Activated CD4-positive, alpha-beta memory T cell treated with anti-CD3 and anti-CD28 coated beads, Interleukin-2, amount 10 ng/mL, durations not matched to agents 7 days and 5 days (primary cell): ENCODE data around the gene MORC3. TPM values are rescaled to one million over a fixed set of nuclear protein-coding genes. Genes with fewer than 3 reads are reported as not detected.
"Not testable (repeated sequence)": the region's sequence is repeated elsewhere in the genome, so short reads cannot be mapped to it uniquely, and the experiment has no call there.

Source experiments
- CTCF ChIA-PET: fragments of 350-600 bp; sonication (Branson Sonifier 250); formaldehyde crosslinking; loops from one replicate; lab custom pipeline; 2021; ENCODE audit warnings: antibody characterized with exemption, inconsistent platforms; lab: Charles Lee
- POLR2A ChIA-PET: fragments of 350-600 bp; sonication (Branson Sonifier 250); formaldehyde crosslinking; loops from one replicate; lab custom pipeline; 2021; ENCODE audit warnings: antibody characterized with exemption; lab: Charles Lee
- DNase-seq: peaks from one replicate; pipeline ENCODE4 v3.0.0-alpha.2; 2020
- H3K27ac Mint-ChIP-seq: one replicate; pipeline ENCODE4 v1.8.0; 2021; ENCODE audit warnings: mild to moderate bottlenecking, mixed read lengths
- H3K27me3 Mint-ChIP-seq: one replicate; pipeline ENCODE4 v1.8.0; 2021; ENCODE audit warnings: mixed read lengths
- H3K36me3 Mint-ChIP-seq: one replicate; pipeline ENCODE4 v1.8.0; 2021; ENCODE audit warnings: low read depth, mixed read lengths
- H3K4me1 Mint-ChIP-seq: one replicate; pipeline ENCODE4 v1.8.0; 2021; ENCODE audit warnings: mixed read lengths
- H3K4me3 Mint-ChIP-seq: one replicate; pipeline ENCODE4 v1.8.0; 2021; ENCODE audit warnings: mild to moderate bottlenecking, mixed read lengths
- H3K9me3 Mint-ChIP-seq: one replicate; pipeline ENCODE4 v1.8.0; 2021; ENCODE audit warnings: mixed read lengths
- total RNA-seq, 2 experiments: library from RNA; stranded (reverse); gene quantifications; one replicate each; pipeline ENCODE4 v1.2.3, GENCODE V29; 2021

Gene MORC3, protein sequence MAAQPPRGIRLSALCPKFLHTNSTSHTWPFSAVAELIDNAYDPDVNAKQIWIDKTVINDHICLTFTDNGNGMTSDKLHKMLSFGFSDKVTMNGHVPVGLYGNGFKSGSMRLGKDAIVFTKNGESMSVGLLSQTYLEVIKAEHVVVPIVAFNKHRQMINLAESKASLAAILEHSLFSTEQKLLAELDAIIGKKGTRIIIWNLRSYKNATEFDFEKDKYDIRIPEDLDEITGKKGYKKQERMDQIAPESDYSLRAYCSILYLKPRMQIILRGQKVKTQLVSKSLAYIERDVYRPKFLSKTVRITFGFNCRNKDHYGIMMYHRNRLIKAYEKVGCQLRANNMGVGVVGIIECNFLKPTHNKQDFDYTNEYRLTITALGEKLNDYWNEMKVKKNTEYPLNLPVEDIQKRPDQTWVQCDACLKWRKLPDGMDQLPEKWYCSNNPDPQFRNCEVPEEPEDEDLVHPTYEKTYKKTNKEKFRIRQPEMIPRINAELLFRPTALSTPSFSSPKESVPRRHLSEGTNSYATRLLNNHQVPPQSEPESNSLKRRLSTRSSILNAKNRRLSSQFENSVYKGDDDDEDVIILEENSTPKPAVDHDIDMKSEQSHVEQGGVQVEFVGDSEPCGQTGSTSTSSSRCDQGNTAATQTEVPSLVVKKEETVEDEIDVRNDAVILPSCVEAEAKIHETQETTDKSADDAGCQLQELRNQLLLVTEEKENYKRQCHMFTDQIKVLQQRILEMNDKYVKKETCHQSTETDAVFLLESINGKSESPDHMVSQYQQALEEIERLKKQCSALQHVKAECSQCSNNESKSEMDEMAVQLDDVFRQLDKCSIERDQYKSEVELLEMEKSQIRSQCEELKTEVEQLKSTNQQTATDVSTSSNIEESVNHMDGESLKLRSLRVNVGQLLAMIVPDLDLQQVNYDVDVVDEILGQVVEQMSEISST
- 10 to 100 TPM; 43.6 to 44.3 TPM for total RNA-seq

DNA sequence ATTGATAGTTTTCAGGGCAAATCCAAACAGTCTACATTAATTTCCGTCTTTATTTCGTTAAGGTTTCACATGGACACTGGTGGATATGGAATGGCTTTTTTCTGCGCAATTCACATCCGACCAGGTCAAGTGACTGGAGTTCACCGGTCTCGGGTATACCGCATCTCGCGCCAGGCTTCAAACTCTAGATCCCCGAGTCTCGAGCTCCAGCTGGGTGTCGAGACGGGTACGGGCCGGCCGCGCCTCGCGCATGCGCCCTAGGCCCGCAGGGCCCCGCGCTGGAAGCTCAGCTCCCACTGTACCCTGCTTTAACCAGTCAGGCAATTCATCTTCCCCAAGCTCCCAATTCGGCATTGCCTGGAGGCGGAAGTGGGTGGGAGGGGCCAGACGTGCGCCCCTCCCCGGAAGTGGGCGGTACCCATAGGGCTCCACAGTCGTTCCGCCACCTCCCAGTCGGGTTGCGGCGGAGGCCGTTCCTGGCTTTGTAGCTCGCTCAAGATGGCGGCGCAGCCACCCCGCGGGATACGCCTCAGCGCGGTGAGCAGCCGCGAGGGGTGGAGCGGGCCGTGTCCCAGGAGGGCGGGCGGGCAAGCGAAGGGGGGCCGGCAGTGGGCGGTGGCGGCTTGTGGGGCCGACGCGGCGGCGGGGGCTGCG, at the start of gene MORC3:
TSS of gene MORC3 (plus strand) at position 431 of the 654 bp plus-strand sequence. CDS start at position 499, 68 bp downstream.
- ChIA-PET POLR2A (interaction anchor here (0.6 to 6.0 kb wide), 56 partner anchors 8 to 1680 kb away, joined by 3 to 237 read pairs (median 4); partner anchors contain the start of genes CBR3, CHAF1B, DYRK1A and SETD4), CTCF (interaction anchor here (0.8 to 4.2 kb wide), 17 partner anchors 11 to 184 kb away, joined by 3 to 36 read pairs (median 5); no protein-coding TSS in a partner anchor)
- peaks cover 4% of the 10 kb centered on the region for H3K9me3 Mint-ChIP-seq
- H3K27me3 Mint-ChIP-seq: peaks cover 3% of the 10 kb centered on the region
- H3K27ac Mint-ChIP-seq: peak within 1 kb of the TSS; percentile 96
- peaks cover 39% of the 10 kb centered on the region for H3K36me3 Mint-ChIP-seq
- peaks cover 26% of the 10 kb centered on the region for H3K4me1 Mint-ChIP-seq
- peak; percentile 99 for DNase-seq
- H3K4me3 Mint-ChIP-seq: peak within 1 kb of the TSS; percentile 88

DNA sequence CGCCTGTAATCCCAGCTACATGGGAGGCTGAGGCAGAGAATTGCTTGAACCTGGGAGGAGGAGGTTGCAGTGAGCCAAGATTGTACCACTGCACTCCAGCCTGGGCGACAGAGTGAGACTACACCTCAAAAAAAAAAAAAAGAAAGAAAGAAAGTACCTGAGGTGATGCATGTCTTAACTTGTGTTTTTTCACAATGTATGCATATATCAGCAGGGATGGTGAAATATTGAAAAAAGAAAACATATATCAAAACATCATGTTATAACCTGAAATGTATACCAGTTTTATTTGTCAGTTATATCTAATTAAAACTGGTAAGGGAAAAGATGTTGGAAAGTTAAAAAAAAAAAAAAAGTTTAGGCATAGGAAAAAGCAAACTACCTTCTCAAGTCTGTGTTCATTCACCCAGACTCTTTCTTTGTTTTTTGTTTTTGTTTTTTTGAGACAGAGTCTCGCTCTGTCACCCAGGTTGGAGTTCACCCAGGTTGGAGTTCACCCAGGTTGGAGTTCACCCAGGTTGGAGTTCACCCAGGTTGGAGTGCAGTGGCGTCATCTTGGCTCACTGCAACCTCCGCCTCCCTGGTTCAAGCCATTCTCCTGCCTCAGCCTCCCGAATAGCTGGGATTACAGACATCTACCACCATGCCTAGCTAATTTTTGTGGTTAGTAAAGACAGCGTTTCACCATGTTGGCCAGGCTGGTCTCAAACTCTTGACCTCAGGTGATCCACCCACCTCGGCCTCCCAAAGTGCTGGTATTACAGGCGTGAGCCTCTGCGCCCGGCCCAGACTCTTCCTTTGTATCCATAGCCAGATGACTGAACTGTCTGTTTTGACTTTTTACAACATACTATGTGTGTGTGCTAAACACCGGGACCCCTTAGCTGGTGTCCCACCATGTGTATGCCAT, 49.0 kb upstream of the MORC3 start:
- CTCF ChIA-PET, H3K27me3 Mint-ChIP-seq, H3K27ac Mint-ChIP-seq, H3K9me3 Mint-ChIP-seq, DNase-seq, H3K4me3 Mint-ChIP-seq, POLR2A ChIA-PET, H3K4me1 Mint-ChIP-seq: not testable (repeated sequence)
- H3K36me3 Mint-ChIP-seq: peaks cover 20% of the 10 kb centered on the region

DNA sequence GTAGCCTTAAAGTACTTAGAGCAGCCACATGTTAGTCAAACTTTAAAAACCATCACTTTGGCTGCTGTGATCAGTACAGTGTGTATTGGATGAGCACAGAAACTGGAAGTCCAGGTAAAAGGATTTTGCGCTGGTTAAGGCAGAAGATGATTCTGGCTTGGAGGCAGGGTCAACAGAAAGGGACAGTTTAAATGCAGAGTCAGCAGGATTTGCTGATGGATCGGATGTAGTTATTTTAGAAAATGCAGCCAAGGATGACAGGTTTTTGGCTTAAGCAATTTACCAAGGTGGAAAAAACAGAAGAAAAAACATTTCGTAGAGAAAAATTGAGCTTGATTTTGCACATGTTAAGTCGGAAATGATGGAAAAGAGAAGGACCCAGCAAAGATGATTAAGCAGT, 45.9 kb upstream of the MORC3 start:
- POLR2A ChIA-PET: interaction anchor here (1.0 kb wide), 1 partner anchor 15 kb away, joined by 4 read pairs; no protein-coding TSS in a partner anchor
- no peak for DNase-seq
- Mint-ChIP-seq H3K4me1 (no peaks in the 10 kb centered on the region), H3K4me3 (no peak overlapping the region), H3K27me3 (no peaks in the 10 kb centered on the region), H3K27ac (no peak overlapping the region), H3K36me3 (peaks cover 25% of the 10 kb centered on the region), H3K9me3 (no peaks in the 10 kb centered on the region)
- CTCF ChIA-PET: interaction anchor here (0.6 kb wide), 1 partner anchor 48 kb away, joined by 3 read pairs; no protein-coding TSS in a partner anchor

DNA sequence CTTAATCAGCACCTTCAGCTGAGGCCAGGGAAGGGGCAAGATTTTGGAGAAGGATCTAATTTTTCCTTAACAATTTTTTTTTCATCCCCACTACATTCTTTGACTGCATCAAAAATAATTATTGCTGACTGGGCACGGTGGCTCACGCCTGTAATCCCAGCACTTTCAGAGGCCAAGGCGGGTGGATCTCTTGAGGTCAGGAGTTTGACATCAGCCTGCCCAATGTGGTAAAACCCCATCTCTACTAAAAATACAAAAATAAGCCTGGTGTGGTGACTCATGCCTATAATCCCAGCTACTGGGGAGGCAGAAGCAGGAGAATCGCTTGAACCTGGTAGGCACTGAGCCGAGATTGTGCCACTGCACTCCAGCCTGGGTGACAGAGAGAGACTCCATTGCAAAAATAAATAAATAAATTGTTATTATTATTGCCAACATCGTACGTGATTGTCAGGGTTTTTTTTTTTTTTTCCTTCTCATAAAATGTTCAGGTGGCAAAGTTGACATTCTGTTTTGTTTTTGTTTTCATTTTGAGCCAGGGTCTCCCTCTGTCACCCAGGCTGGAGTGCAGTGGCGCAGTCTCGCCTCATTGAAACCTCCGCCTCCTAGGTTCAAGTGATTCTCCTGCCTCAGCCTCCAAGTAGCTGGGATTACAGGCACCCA, 37.3 kb upstream of the MORC3 start:
- Mint-ChIP-seq H3K9me3 (no peaks in the 10 kb centered on the region), H3K4me1 (peaks cover 6% of the 10 kb centered on the region), H3K4me3 (no peak overlapping the region), H3K27me3 (no peaks in the 10 kb centered on the region), H3K36me3 (peaks cover 28% of the 10 kb centered on the region), H3K27ac (no peak overlapping the region)
- CTCF ChIA-PET: interaction anchor here (0.6 kb wide), 1 partner anchor 81 kb away, joined by 3 read pairs; no protein-coding TSS in a partner anchor
- POLR2A ChIA-PET: interaction anchor here (0.8 to 1.7 kb wide), 2 partner anchors 15 to 38 kb away, joined by 3 to 9 read pairs; partner anchors contain the start of gene MORC3
- DNase-seq: no peak

DNA sequence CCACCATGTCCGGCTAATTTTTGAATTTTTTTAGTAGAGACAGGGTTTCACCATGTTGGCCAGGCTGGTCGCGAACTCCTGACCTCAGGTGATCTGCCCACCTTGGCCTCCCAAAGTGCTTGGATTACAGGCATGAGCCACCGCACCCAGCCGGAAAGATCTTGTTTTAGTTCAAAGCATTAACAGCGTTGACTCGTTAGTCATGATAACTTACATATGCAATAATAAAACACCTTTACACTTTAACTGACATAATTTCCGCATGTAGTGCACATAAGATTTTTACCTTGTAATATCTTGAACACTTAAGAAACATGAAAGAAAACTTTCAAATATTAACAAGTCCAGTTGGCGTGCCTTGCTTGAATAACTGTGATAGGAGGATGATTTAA, 36.8 kb upstream of the MORC3 start:
- H3K9me3 Mint-ChIP-seq, H3K4me1 Mint-ChIP-seq, DNase-seq, H3K27ac Mint-ChIP-seq, H3K4me3 Mint-ChIP-seq, H3K27me3 Mint-ChIP-seq, CTCF ChIA-PET: not testable (repeated sequence)
- POLR2A ChIA-PET: interaction anchor here (0.8 to 1.7 kb wide), 2 partner anchors 15 to 37 kb away, joined by 3 to 9 read pairs; partner anchors contain the start of gene MORC3
- peaks cover 26% of the 10 kb centered on the region for H3K36me3 Mint-ChIP-seq

DNA sequence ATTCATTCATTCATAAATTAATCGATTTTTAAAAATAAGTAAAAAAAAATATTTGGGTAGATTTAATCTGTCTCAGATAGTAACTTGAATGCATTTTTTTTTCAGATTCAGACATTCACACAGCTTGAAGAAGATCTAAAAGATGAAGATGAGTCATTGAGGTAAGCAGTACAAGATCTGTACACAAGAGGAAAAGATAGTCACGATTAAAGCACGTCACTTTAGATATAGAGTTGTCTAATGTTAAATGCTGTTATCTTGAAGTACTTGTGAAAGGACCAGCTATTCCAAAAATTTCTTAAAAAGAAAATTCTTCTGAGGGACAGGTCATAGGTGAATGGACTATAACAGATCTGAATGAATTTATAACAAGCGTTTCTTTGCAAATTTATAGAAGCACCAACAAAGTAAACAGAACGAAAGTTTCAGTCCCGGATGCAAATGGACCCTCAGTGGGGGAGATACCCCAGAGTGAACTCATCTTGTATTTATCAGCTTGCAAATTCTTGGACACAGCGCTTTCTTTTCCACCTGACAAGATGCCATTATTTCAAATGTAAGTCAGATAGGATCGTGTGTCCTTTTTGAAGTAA, 31.2 kb upstream of the MORC3 start:
- ChIA-PET CTCF (interaction anchor here (0.8 to 2.9 kb wide), 6 partner anchors 10 to 176 kb away, joined by 3 to 24 read pairs (median 4); partner anchors contain the start of gene MORC3), POLR2A (interaction anchor here (0.7 to 7.0 kb wide), 11 partner anchors 9 to 970 kb away, joined by 3 to 109 read pairs (median 3); partner anchors contain the start of genes CHAF1B and MORC3)
- no peak for DNase-seq
- peak overlapping the region; percentile 2 for H3K4me3 Mint-ChIP-seq
- no peaks in the 10 kb centered on the region for H3K27me3 Mint-ChIP-seq
- H3K9me3 Mint-ChIP-seq: no peaks in the 10 kb centered on the region
- peak overlapping the region; percentile 47 for H3K27ac Mint-ChIP-seq
- peaks cover 20% of the 10 kb centered on the region for H3K4me1 Mint-ChIP-seq
- H3K36me3 Mint-ChIP-seq: peaks cover 37% of the 10 kb centered on the region

DNA sequence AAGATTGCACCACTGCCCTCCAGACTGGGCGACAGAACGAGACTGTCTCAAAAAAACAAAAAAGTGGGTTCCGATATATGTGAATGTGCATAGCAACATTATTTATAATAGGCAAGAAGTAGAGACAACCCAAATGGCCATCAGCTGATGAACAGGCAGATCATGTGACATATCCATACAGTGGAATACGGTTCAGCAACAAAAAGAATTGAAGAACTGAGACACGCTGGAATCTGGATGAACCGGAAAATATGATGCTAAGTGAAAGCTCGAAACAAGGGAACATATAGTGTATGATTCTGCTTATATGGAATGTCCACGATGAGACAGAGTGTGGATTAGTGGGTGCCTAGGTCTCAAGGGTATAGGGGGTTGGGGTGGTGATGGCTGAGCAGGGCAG, 28.5 kb upstream of the MORC3 start:
- DNase-seq: no peak
- H3K9me3 Mint-ChIP-seq: no peaks in the 10 kb centered on the region
- H3K27me3 Mint-ChIP-seq: no peaks in the 10 kb centered on the region
- POLR2A ChIA-PET: interaction anchor here (7.0 kb wide), 1 partner anchor 29 kb away, joined by 109 read pairs; the partner anchor contains the start of gene MORC3
- H3K4me1 Mint-ChIP-seq: peaks cover 24% of the 10 kb centered on the region
- no peak overlapping the region for H3K4me3 Mint-ChIP-seq
- CTCF ChIA-PET: no interaction called here
- H3K36me3 Mint-ChIP-seq: peaks cover 37% of the 10 kb centered on the region
- H3K27ac Mint-ChIP-seq: no peak overlapping the region

DNA sequence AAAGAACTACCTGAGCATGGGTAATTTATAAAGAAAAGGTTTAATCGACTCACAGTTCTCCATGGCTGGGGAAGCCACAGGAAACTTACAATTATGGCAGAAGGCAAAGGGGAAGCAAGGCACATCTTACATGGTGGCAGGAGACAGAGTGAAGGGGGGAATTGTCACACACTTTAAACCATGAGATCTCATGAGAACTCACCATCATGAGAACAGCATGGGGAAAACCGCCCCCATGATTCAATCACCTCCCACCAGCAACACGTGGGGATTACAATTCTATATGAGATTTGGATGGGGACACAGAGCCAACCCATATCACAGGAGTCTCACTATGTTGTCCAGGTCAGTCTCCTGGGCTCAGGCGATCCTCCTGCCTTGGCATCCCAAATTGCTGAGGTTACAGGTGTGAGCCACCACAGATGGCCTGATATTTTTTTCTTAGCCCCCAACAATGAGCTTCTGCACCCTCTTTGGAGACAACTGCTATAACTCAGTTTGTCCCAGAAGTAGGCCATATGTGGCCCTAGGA, 22.5 kb upstream of the MORC3 start:
- H3K9me3 Mint-ChIP-seq: no peaks in the 10 kb centered on the region
- peaks cover 45% of the 10 kb centered on the region for H3K4me1 Mint-ChIP-seq
- H3K27me3 Mint-ChIP-seq: no peaks in the 10 kb centered on the region
- DNase-seq: no peak
- peak overlapping the region; percentile 76 for H3K4me3 Mint-ChIP-seq
- POLR2A ChIA-PET: interaction anchor here (0.6 to 6.8 kb wide), 13 partner anchors 10 to 162 kb away, joined by 3 to 237 read pairs (median 4); partner anchors contain the start of genes CBR3 and MORC3
- H3K36me3 Mint-ChIP-seq: peaks cover 14% of the 10 kb centered on the region
- peak overlapping the region; percentile 93 for H3K27ac Mint-ChIP-seq
- CTCF ChIA-PET: interaction anchor here (2.3 to 4.2 kb wide), 3 partner anchors 9 to 37 kb away, joined by 10 to 36 read pairs (median 19); partner anchors contain the start of gene MORC3

DNA sequence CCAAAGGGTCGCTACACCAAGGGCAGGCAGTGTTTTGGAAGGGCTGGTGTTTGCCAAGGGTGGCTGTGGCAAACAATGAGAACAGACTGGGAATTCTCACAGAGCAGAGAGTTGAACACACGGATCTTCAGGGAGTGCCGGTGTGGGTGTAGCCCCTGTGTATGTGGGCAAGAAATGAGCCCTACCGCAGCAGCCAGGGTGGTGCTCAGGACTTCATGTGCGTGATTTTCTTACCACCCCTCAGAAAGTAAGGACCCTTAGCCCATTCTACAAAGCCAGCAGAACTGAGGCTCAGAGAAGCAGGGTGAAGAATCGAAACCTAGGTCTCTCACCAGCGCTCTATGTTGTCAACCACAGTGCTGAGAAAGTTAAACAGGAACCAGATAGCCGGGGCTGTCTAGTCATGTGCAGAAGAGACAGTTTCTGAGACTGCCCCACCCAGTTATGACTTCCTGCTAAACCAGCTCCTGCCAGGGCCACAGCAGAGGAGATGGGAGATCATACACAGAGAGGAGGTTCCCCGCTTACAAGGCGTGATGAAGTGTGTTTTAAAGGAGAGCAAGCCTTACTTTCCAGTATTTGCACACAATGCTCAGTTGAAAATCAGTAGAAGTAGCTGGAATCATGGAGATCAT, 21.9 kb upstream of the MORC3 start:
- DNase-seq: peak; percentile 83
- Mint-ChIP-seq H3K4me3 (peak overlapping the region; percentile 76), H3K27ac (peak overlapping the region; percentile 93), H3K9me3 (no peaks in the 10 kb centered on the region), H3K36me3 (peaks cover 13% of the 10 kb centered on the region), H3K4me1 (peaks cover 50% of the 10 kb centered on the region), H3K27me3 (no peaks in the 10 kb centered on the region)
- ChIA-PET POLR2A (interaction anchor here (0.6 to 6.8 kb wide), 20 partner anchors 8 to 163 kb away, joined by 3 to 237 read pairs (median 3); partner anchors contain the start of genes CBR3 and MORC3), CTCF (interaction anchor here (0.8 to 4.2 kb wide), 5 partner anchors 9 to 37 kb away, joined by 3 to 36 read pairs (median 10); partner anchors contain the start of gene MORC3)
